Adipocyte (in vitro differentiated cells): ENCODE results near the gene NAV2.
"Not testable (repeated sequence)": the region's sequence is repeated elsewhere in the genome, so short reads cannot be mapped to it uniquely, and the experiment has no call there.

ENCODE experiments used
- DNase-seq: peaks from one replicate; pipeline ENCODE4 v3.0.0-alpha.2; 2015; ENCODE audit warnings: low read depth
- H3K27me3 ChIP-seq: replicated peaks from 2 replicates; pipeline ENCODE4 v1.7.0; 2013; ENCODE audit warnings: mild to moderate bottlenecking, low read length, moderate library complexity; ENCODE audit not compliant: control insufficient read depth, insufficient read depth
- H3K36me3 ChIP-seq: 2 replicates; pipeline ENCODE4 v1.7.0; 2013; ENCODE audit warnings: low read length, mild to moderate bottlenecking, moderate library complexity; ENCODE audit not compliant: control insufficient read depth, insufficient read depth, severe bottlenecking
- H3K4me1 ChIP-seq: 2 replicates; pipeline ENCODE4 v1.7.0; 2013; ENCODE audit warnings: mild to moderate bottlenecking, low read length, moderate library complexity; ENCODE audit not compliant: control insufficient read depth, insufficient read depth
- H3K4me3 ChIP-seq: 2 replicates; pipeline ENCODE4 v1.7.0; 2013; ENCODE audit warnings: mild to moderate bottlenecking, low read length, moderate library complexity
- H3K9ac ChIP-seq: 2 replicates; pipeline ENCODE4 v1.7.0; 2013; ENCODE audit warnings: mild to moderate bottlenecking, low read length, moderate library complexity
- H3K9me3 ChIP-seq: 2 replicates; pipeline ENCODE4 v1.7.0; 2013; ENCODE audit warnings: mild to moderate bottlenecking, low read length, moderate library complexity; ENCODE audit not compliant: control insufficient read depth

NAV2 gene

DNA sequence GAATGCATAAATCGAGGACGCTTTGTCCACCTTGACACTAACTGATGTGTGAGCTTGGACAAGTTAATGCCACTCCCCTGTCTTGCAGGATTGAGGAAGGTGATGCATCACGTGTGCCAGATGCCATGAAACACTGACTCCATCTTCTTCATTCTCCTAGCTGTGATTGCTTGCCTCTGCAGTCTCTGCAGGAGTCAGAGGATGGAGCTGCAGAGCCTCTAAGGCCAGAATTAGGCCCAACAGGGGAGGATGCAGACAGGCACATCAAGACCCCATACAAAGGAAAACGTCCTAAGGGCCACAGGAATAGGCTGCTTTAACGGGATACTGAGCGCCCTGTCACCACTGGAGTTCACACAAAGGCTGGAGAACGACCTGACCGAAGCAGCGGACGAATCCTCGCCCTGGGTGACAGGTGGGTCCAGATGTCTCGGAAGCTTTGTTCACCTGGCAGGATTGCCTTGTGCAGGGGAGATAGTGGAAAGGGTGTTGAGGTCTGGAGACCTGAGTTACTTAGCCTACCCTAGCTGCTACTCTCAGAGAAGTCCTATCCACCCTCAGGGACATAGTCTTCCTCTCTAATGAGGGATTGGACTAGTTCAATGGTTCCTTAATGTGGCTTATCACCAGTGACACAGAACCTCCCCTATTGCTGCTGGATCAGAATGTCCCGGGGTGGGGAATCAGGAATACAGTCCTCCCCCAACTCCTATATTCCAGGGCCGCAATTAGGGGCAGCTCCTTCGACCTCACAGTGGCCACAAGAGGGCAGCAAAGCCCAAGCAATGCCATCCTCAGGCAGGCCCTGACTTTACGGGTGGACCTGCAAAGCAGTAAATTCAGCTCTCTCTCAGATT, 415.3 kb downstream of the NAV2 start:
- H3K36me3 ChIP-seq, result no peaks in the 10 kb centered on the region
- no peaks in the 10 kb centered on the region for H3K27me3 ChIP-seq
- H3K9me3 ChIP-seq, result no peaks in the 10 kb centered on the region
- no peak overlapping the region for H3K9ac ChIP-seq
- DNase-seq, result peak; percentile 89
- H3K4me1 ChIP-seq, result peaks cover 7% of the 10 kb centered on the region
- no peak overlapping the region for H3K4me3 ChIP-seq

DNA sequence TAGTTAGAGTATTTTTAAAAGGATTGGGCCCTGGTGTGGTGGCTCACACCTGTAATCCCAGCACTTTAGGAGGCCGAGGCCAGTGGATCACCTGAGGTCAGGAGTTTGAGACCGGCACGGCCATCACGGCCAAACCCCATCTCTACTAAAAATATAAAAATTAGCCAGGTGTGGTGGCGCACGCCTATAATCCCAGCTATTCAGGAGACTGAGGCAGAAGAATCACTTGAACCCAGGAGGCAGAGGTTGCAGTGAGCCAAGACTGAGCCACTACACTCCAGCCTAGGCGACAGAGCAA, 415.8 kb downstream of the NAV2 start:
- H3K36me3 ChIP-seq, H3K4me1 ChIP-seq, H3K9me3 ChIP-seq, H3K27me3 ChIP-seq, H3K4me3 ChIP-seq, H3K9ac ChIP-seq, DNase-seq: not testable (repeated sequence)

DNA sequence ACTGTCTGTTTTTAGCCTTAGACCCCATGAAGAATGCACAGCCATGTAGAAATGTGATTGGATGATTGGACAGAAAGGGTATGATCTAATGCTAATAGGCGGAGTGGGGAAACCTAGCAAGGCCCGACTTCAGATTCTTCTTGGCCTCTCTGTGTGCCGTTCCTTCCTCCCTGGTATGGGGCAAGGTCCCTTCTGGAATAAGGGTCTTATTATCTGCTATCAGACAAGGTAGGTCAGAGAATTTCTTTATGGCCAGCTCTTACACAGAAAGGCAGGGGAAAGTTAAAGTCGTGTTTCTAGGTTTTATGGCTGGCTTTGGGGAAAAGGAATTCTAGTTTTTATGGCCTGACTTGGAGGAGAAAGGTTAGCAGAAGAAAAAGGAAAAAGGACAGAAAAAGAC, 417.0 kb downstream of the NAV2 start:
- Histone ChIP-seq H3K27me3 (no peaks in the 10 kb centered on the region), H3K4me3 (no peak overlapping the region), H3K36me3 (no peaks in the 10 kb centered on the region), H3K4me1 (peaks cover 10% of the 10 kb centered on the region), H3K9ac (no peak overlapping the region), H3K9me3 (no peaks in the 10 kb centered on the region)
- DNase-seq, result no peak

DNA sequence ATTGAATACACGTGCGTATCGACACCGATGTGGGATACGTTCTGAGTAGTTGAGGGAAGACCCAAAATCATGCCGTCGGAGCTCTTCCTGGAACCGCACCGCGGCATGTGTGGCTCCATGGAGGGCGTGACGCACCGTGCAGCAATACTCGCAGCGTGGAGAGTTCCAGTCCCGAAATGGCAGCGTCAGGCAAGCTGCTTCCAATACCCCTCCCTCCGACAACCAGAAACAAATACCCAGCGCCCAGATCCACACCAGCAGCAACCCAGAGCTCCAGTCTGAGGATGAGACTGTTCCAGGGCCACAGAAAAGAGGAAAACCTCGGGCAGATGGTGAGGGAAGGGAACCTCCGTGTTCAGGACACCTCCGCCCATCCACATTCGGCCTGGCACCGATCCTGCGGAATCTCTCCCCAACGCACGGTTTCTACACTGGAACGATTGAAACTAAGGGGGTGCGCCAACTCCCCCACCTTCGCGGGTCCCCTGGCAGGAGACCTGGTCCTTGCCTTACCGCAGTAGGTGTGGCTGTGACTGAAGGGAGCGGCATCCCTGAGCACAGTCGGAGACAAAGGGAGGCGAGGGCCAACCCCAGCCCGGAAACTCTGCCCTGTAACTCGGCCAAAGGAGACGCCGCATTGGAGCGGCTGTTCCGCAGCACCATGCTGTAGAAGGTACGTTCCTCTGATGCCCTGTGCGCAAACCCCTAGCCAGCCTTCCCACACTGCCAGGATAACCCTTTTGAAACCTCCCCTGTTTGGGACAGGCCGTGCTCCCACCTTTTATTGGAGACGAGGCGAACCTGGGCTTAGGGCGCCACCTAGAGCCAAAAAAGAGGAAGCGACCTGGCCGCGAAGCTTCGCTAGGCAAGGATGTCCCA, 419.4 kb downstream of the NAV2 start:
- H3K9ac ChIP-seq, result peak overlapping the region; percentile 53
- H3K4me1 ChIP-seq, result peaks cover 18% of the 10 kb centered on the region
- H3K9me3 ChIP-seq, result no peaks in the 10 kb centered on the region
- H3K4me3 ChIP-seq, result peak overlapping the region; percentile 72
- DNase-seq, result peak; percentile 79
- no peaks in the 10 kb centered on the region for H3K27me3 ChIP-seq
- no peaks in the 10 kb centered on the region for H3K36me3 ChIP-seq

DNA sequence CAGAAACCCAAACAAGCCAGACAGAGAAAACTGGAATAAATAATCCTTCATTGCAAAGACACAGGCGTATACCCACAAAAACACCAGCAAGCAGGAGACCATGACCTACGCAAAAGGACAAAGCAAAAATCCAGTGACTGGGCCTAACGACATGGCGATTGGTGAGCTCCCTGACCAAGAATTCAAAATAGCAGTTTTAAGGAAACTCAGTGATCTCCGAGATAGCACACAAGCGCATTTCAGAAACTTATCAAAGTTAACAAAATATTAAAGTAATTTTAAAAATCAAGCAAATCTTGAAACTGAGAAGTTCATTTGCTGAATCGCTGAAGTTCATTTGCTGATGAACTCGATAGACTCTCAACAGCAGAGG, 420.0 kb downstream of the NAV2 start:
- H3K4me1 ChIP-seq, result peaks cover 18% of the 10 kb centered on the region
- peak overlapping the region; percentile 72 for H3K4me3 ChIP-seq
- no peaks in the 10 kb centered on the region for H3K9me3 ChIP-seq
- no peaks in the 10 kb centered on the region for H3K27me3 ChIP-seq
- no peaks in the 10 kb centered on the region for H3K36me3 ChIP-seq
- no peak for DNase-seq
- H3K9ac ChIP-seq, result no peak overlapping the region

DNA sequence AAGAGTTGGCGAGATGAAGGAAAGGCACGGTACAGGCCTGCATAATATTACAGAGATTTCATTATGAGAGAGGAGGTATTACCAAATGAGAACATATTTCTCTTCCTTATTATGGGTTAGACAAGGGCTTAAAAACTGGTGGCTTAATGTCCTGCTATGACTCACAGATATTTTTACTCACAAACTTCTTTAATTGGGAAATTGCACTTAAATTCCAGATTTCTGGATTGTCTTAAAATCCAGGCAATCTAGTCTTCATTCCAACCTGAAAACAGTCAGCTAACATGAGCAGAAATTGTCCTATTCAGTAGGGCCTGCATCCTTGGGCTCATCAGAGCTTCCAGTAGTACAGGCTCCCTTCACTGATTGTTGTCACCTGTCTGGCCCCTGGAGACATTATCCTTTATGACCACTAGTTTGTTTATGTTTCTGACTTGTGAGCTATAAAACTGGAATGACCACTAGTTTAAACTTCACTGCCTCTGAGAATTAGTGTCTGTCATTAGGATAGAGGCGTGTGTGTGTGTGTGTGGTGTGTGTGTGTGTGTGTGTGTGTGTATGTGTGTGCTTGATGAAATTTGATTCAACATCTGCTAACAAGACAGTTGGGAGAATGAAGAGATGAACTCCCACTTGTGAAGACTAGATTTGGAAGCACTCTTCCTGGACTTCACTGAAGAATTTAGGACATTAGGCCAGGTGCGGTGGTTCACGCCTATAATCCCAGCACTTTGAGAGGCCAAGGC, 422.5 kb downstream of the NAV2 start:
- H3K4me1 ChIP-seq, result peaks cover 18% of the 10 kb centered on the region
- no peak for DNase-seq
- no peaks in the 10 kb centered on the region for H3K27me3 ChIP-seq
- H3K9me3 ChIP-seq, result no peaks in the 10 kb centered on the region
- H3K9ac ChIP-seq, result no peak overlapping the region
- no peak overlapping the region for H3K4me3 ChIP-seq
- H3K36me3 ChIP-seq, result no peaks in the 10 kb centered on the region

DNA sequence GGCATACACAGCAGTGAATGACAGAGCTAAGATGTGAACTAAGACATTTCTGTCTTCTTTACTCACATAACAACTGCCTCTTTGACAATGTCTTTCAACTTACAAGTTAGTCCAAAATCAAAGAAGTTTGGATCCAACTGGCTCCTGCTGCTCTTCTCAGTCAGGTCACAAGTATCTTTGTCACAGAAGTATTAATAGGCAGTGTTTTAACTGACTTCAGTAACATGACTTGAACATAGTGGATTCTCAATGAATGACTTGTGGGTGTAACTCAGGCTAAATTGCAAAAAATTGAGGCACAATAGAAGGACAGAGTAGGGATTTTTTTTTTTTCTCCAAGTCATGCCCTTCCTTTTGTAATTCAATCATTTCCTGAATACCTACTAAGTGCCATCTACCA, 425.0 kb downstream of the NAV2 start:
- H3K27me3 ChIP-seq, result no peaks in the 10 kb centered on the region
- no peaks in the 10 kb centered on the region for H3K9me3 ChIP-seq
- H3K36me3 ChIP-seq, result no peaks in the 10 kb centered on the region
- H3K4me1 ChIP-seq, result peaks cover 10% of the 10 kb centered on the region
- no peak overlapping the region for H3K9ac ChIP-seq
- no peak for DNase-seq
- H3K4me3 ChIP-seq, result no peak overlapping the region

DNA sequence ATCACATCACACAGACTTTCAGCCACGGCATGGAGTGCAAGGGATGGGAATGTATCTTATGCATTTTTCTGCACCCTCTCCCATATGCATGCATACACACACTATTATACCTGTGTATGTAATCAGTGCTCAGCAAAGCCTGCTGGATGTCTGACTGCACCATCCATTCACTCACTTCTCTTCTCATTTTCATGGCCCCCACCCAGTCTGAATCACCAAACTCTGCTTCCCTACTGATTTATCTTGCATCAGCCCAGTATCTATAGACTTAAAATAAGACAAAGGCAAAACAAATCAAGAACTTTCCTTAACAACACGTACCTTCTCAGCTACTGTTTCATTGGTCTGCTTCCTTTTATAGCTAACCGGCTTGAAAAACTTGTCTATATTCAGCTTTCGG, 426.1 kb downstream of the NAV2 start:
- no peaks in the 10 kb centered on the region for H3K27me3 ChIP-seq
- DNase-seq, result no peak

DNA sequence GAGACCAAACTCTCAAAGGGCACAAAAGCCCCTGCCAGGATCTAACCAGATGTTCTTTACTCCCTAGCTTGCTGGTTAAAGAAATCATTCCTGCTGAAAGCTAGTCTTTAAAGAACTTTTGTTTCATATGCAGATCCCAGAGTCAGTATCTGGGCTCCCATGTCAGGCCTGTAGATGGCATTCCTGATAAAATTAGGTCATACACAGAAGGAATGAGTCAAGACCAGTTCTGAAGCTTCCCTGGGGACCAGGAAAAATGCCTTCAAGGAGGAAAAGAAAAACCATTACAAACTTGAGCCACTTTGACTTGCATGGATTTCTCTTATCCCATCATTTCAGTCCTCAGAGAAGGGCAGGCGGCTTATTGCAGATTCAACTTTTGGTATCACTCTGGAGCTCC, 441.7 kb downstream of the NAV2 start:
- peaks cover 14% of the 10 kb centered on the region for H3K4me1 ChIP-seq
- peaks cover 6% of the 10 kb centered on the region for H3K9me3 ChIP-seq
- no peaks in the 10 kb centered on the region for H3K36me3 ChIP-seq
- no peak overlapping the region for H3K4me3 ChIP-seq
- H3K27me3 ChIP-seq, result peaks cover 31% of the 10 kb centered on the region
- H3K9ac ChIP-seq, result no peak overlapping the region
- peak; percentile 45 for DNase-seq

More for the DNA sequence above, 426.1 kb downstream of the NAV2 start:
- Histone ChIP-seq H3K9ac (no peak overlapping the region), H3K4me3 (no peak overlapping the region), H3K36me3 (no peaks in the 10 kb centered on the region), H3K9me3 (no peaks in the 10 kb centered on the region), H3K4me1 (peaks cover 10% of the 10 kb centered on the region)

DNA sequence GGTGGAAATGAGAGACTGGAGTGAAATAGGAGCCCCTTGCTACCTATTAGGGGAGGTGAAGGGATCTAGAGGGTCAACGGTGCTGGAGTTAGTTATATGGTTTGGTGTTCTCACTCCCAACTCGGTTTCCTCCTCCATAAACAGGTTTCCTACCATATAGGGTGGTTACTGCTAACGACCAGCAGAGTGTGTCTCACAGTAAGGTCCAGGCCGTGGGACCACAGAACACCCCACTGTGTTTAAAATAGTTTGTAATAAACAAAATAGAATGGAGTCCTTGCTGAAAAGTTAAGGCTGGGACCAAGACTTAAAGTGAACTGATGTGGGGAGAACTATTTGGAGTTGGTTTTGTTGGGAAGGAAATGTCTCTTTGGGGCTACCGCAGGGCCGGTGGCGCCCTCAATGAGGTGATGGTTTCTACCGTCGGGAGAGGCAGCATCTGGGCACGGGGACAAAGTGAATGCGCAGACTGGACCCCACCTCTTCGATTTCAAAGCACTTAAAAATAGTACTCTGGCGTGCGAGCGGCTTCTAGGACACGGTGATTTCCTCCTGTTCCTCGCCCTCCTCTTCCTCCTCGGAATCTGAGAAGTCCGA, 443.1 kb downstream of the NAV2 start:
- H3K27me3 ChIP-seq, result peaks cover 44% of the 10 kb centered on the region
- no peak overlapping the region for H3K4me3 ChIP-seq

More for the DNA sequence above, 443.1 kb downstream of the NAV2 start:
- Histone ChIP-seq H3K4me1 (peaks cover 14% of the 10 kb centered on the region), H3K36me3 (no peaks in the 10 kb centered on the region), H3K9ac (no peak overlapping the region), H3K9me3 (peaks cover 7% of the 10 kb centered on the region)
- DNase-seq, result no peak
